ENCODE measurements around the gene MRPL40. TPM values are rescaled to one million over a fixed set of nuclear protein-coding genes. Genes with fewer than 3 reads are reported as not detected.
A peak's percentile ranks its signal among the peaks of the same experiment; 100 is the strongest.

The MRPL40 gene
- total and polyA plus RNA-seq, 2 experiments from 2014 or later: 25.9 to 57.6 TPM

DNA sequence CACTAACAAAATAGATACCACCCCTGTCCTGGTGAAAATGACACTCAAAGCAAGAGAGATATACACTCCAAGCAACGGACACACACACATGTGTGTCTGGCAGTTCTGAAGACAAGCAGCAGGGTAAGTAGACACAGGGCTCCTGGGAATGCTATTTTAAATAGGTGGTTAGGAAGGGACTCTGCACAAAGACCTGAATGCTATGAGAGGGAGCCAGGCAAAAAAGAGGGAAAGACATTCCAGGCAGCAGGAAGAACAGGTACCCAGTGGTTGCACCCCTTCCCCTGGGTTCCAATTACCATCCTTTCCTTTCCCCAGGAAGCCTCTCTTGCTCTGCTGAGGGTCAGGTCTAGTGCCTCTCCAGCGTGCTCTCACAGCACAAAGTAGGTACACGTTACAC lies 43.7 kb downstream of the MRPL40 start:
- no peaks in the 10 kb centered on the region for H3K36me3 ChIP-seq (replicated peaks; ENCODE audit: insufficient read depth, low read depth)
- H3K4me2 ChIP-seq: no peak overlapping the region
- peaks cover 55% of the 10 kb centered on the region for H3K79me2 ChIP-seq

DNA sequence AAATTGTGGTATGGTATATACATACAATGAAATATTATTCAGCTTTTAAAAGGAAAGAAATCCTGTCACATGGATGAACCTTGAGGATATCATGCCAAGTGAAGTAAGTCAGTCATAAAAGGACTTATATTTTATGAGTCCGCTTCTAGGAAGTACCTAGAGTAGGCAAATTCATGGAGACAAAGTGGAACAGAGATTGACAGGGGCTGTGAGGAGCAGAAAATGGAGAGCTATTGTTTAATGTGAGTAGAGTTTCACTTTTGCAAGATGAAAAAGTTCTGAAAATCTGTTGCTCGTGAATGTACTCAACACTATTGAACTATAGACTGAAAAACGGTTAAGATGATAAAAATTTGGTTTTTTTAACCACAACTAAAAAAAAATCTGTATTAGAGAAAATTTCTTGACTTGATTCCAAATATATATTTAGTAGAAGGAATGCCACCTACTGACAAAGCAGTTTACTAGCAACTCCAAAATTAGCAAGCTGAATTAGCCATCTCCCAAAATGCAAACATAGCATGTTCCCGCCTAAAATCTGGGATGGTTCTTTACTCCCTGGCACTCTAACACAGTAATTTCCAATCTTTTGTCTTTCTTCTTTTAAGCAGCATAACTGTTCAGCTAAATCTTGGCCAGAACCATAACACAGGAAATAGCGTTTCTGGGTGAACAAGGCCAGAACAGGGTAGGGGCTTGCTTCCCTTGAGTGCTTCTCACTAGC lies 45.1 kb downstream of the MRPL40 start:
- Histone ChIP-seq H3K4me1 (ENCODE audit: insufficient read depth) (no peaks in the 10 kb centered on the region), H3K79me2 (peaks cover 56% of the 10 kb centered on the region), H3K4me3 (peak overlapping the region; percentile 15), H3K27ac (no peak overlapping the region), H2AFZ (no peak overlapping the region), H3K4me2 (peak overlapping the region; percentile 74), H3K27me3 (no peaks in the 10 kb centered on the region), H3K9me2 (replicated peaks; ENCODE audit: insufficient read depth) (no peaks in the 10 kb centered on the region), H3K9me3 (ENCODE audit: low read depth) (no peaks in the 10 kb centered on the region), H3K36me3 (replicated peaks; ENCODE audit: insufficient read depth, low read depth) (no peaks in the 10 kb centered on the region), H4K20me1 (ENCODE audit: insufficient read depth, poor library complexity, severe bottlenecking) (peaks cover 17% of the 10 kb centered on the region)
- WGBS (ENCODE audit: low lambda C conversion rate, missing lambda C conversion rate): 63% methylated on average over 5 of the region's 5 CpGs
- DNase-seq (ENCODE audit: low spot score): no peak
- TF ChIP-seq EZH2 (IDR thresholded peaks at IDR 0.05; ENCODE audit: borderline replicate concordance): no peak
- TF ChIP-seq, protein P1, sequence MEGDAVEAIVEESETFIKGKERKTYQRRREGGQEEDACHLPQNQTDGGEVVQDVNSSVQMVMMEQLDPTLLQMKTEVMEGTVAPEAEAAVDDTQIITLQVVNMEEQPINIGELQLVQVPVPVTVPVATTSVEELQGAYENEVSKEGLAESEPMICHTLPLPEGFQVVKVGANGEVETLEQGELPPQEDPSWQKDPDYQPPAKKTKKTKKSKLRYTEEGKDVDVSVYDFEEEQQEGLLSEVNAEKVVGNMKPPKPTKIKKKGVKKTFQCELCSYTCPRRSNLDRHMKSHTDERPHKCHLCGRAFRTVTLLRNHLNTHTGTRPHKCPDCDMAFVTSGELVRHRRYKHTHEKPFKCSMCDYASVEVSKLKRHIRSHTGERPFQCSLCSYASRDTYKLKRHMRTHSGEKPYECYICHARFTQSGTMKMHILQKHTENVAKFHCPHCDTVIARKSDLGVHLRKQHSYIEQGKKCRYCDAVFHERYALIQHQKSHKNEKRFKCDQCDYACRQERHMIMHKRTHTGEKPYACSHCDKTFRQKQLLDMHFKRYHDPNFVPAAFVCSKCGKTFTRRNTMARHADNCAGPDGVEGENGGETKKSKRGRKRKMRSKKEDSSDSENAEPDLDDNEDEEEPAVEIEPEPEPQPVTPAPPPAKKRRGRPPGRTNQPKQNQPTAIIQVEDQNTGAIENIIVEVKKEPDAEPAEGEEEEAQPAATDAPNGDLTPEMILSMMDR (IDR thresholded peaks at IDR 0.05; ENCODE audit: poor library complexity): peak; percentile 30
- no peak for TF ChIP-seq EZH2phosphoT487 (IDR thresholded peaks at IDR 0.05; ENCODE audit: low read depth, severe bottlenecking, unreplicated experiment)

More for the DNA sequence above, 43.7 kb downstream of the MRPL40 start:
- WGBS (ENCODE audit: low lambda C conversion rate, missing lambda C conversion rate): 90% methylated on average over 3 of the region's 3 CpGs
- DNase-seq (ENCODE audit: low spot score): no peak
- Histone ChIP-seq H3K9me2 (replicated peaks; ENCODE audit: insufficient read depth) (no peaks in the 10 kb centered on the region), H3K27me3 (no peaks in the 10 kb centered on the region), H2AFZ (no peak overlapping the region), H3K27ac (no peak overlapping the region), H3K4me3 (no peak overlapping the region), H3K4me1 (ENCODE audit: insufficient read depth) (no peaks in the 10 kb centered on the region), H4K20me1 (ENCODE audit: insufficient read depth, poor library complexity, severe bottlenecking) (peaks cover 17% of the 10 kb centered on the region), H3K9me3 (ENCODE audit: low read depth) (no peaks in the 10 kb centered on the region)
- TF ChIP-seq EZH2phosphoT487 (IDR thresholded peaks at IDR 0.05; ENCODE audit: low read depth, severe bottlenecking, unreplicated experiment): no peak
- TF ChIP-seq, protein P1 (IDR thresholded peaks at IDR 0.05; ENCODE audit: poor library complexity): no peak
- no peak for TF ChIP-seq EZH2 (IDR thresholded peaks at IDR 0.05; ENCODE audit: borderline replicate concordance)

DNA sequence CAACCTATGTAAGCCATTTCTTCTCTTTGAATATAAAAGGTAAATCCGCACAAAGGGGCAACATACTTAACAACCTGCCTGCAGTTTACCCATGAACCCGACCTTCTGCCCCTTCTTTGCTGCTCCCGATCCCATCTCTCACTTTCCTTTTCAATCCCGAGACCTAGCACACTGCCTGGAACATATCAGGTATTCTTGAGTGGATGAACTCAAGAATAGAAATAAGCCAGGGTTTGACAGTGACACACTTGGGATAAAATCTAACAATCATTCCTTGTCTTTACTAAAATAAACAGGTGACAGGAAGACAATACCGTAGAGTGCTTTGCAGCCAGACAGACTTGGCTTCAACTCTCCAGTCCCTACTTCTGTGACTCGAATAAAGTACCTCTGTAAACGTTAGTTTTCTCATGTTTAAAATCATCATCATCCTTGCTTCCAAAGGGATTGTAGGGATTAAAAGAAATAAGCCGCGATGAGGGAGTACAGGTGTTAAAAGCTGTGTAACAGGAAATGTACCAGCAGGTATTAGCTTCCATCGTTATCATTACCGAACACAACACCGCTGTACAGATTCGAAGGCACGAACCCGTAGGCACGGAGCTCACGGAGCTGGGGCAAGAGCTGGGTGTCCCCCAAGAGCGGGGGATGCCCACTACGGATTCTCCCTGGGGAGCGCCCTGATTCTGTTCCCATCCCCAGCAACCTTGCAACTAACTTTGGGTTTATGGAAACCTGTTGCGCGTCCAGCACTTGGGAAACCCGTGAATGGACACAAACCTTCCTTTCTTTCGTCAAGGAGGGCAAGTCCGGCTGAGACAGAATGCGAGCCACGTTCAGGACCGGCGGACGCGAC lies 45.9 kb downstream of the MRPL40 start:
- Histone ChIP-seq H3K27ac (peak overlapping the region; percentile 94), H2AFZ (peak overlapping the region; percentile 41), H3K79me2 (peaks cover 56% of the 10 kb centered on the region)

More for the DNA sequence above, 45.9 kb downstream of the MRPL40 start:
- 3% methylated on average over 31 of the region's 31 CpGs for WGBS (ENCODE audit: low lambda C conversion rate, missing lambda C conversion rate)
- no peaks in the 10 kb centered on the region for H3K36me3 ChIP-seq (replicated peaks; ENCODE audit: insufficient read depth, low read depth)
- no peaks in the 10 kb centered on the region for H3K4me1 ChIP-seq (ENCODE audit: insufficient read depth)
- peak overlapping the region; percentile 74 for H3K4me2 ChIP-seq
- no peak for TF ChIP-seq EZH2phosphoT487 (IDR thresholded peaks at IDR 0.05; ENCODE audit: low read depth, severe bottlenecking, unreplicated experiment)
- no peak for TF ChIP-seq EZH2 (IDR thresholded peaks at IDR 0.05; ENCODE audit: borderline replicate concordance)
- TF ChIP-seq, protein P1 (IDR thresholded peaks at IDR 0.05; ENCODE audit: poor library complexity): no peak
- peak; percentile 17 for DNase-seq (ENCODE audit: low spot score)
- no peaks in the 10 kb centered on the region for H3K9me3 ChIP-seq (ENCODE audit: low read depth)
- no peaks in the 10 kb centered on the region for H3K27me3 ChIP-seq
- H4K20me1 ChIP-seq (ENCODE audit: insufficient read depth, poor library complexity, severe bottlenecking): peaks cover 17% of the 10 kb centered on the region
- peak overlapping the region; percentile 15 for H3K4me3 ChIP-seq
- no peaks in the 10 kb centered on the region for H3K9me2 ChIP-seq (replicated peaks; ENCODE audit: insufficient read depth)
